Suprapubic skin (tissue), 3 donors: ENCODE results near the gene UQCRHL.

Experiments used
- EP300 ChIP-seq: sonication (generic); formaldehyde crosslinking; IDR thresholded peaks from one replicate; pipeline ENCODE4 v1.6.1; 2017; ENCODE audit warnings: antibody characterized with exemption
- POLR2A ChIP-seq, 2 donors: fragments of 450-650 bp; IDR thresholded peaks; one replicate each; pipeline ENCODE4 v1.6.1; 2017; ENCODE audit warnings: antibody characterized with exemption in 2 of 2, mild to moderate bottlenecking in 2 of 2, moderate library complexity in 2 of 2
- TF ChIP-seq, protein P1 (sequence below), 2 donors: fragments of 200-600 bp in 1 of 2; fragments of 450-650 bp in 1 of 2; sonication (generic) in 1 of 2; IDR thresholded peaks; one replicate each; pipeline ENCODE4 v1.5.1; 2016 to 2019; ENCODE audit warnings: antibody characterized with exemption in 2 of 2, mild to moderate bottlenecking in 1 of 2, moderate library complexity in 1 of 2

DNA sequence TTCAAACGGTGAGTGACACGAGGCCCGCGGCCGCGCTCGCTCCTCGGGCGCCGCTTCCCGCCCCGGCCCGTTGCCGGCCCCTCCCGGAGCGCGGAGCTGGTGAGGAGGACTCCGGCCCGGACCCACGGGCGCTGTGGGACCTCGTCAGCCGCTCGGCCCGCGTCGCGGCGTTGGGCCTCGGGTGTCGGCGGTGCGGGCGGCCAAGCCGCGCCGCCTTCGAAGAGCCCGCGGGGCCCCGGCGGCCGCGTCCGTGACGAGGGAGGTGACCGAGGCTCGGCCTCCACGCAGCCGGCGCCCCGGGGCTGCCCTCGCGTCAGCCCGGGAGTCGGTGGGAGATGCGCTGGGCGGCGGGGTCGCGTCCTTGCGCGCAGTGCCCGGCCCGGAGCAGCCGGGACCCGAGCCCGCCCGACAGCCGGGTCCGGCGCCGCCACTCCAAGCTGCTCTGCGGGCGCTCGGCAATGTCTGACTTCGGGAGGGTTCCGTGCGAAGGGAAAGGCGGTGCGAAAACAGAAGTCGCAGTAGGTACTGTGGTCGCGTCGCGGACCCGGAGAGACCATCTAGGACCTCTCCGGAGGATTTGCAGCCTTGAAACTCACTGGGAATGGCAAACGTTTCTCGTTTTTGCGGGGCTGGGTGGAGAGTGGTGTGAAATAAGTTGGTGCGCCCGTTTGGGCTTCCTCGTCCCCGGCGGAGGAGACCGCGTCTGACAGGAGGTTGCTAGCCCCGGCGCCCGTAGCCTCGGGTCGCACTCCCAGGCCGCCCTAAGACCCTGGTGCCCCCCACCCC is 40.9 kb upstream of the UQCRHL start:
- TF ChIP-seq POLR2A (IDR thresholded peaks at IDR 0.05) (no peak), EP300 (no peak)
- TF ChIP-seq, protein P1, sequence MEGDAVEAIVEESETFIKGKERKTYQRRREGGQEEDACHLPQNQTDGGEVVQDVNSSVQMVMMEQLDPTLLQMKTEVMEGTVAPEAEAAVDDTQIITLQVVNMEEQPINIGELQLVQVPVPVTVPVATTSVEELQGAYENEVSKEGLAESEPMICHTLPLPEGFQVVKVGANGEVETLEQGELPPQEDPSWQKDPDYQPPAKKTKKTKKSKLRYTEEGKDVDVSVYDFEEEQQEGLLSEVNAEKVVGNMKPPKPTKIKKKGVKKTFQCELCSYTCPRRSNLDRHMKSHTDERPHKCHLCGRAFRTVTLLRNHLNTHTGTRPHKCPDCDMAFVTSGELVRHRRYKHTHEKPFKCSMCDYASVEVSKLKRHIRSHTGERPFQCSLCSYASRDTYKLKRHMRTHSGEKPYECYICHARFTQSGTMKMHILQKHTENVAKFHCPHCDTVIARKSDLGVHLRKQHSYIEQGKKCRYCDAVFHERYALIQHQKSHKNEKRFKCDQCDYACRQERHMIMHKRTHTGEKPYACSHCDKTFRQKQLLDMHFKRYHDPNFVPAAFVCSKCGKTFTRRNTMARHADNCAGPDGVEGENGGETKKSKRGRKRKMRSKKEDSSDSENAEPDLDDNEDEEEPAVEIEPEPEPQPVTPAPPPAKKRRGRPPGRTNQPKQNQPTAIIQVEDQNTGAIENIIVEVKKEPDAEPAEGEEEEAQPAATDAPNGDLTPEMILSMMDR (IDR thresholded peaks at IDR 0.05) = no peak
